Stimulated activated naive CD4-positive, alpha-beta T cell treated with Interleukin-2 at 50 U/mL for 16 hours (primary cell): Measurements from ENCODE around the gene PLSCR4.
"Not testable (repeated sequence)": the region's sequence is repeated elsewhere in the genome, so short reads cannot be mapped to it uniquely, and the experiment has no call there.

Experiments used
- DNase-seq: peaks from one replicate; lab custom pipeline; 2025; lab: John Stamatoyannopoulos, UW

The PLSCR4 gene

GRCh38 chr3:146250449-146251382 lies at the start of gene PLSCR4:
PLSCR4 (minus strand) TSS chr3:146251105; CDS start chr3:146222071, 29,034 bp downstream.
- DNase-seq = no peak

DNA sequence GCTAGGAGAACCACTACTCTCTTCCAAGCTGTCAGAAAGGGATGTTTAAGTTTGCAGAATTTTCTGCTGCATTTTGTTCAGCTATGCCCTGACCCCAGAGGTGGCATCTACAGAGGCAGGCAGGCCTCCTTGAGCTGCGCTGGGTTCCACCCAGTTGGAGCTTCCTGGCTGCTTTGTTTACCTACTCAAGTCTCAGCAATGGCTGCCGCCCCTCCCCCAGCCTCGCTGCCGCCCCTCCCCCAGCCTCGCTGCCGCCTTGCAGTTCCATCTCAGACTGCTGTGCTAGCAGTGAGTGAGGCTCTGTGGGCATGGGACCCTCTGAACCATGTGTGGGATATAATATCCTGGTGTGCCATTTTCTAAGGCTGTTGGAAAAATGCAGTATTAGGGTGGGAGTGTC lies 42.5 kb upstream of the PLSCR4 start:
- not testable (repeated sequence) for DNase-seq

DNA sequence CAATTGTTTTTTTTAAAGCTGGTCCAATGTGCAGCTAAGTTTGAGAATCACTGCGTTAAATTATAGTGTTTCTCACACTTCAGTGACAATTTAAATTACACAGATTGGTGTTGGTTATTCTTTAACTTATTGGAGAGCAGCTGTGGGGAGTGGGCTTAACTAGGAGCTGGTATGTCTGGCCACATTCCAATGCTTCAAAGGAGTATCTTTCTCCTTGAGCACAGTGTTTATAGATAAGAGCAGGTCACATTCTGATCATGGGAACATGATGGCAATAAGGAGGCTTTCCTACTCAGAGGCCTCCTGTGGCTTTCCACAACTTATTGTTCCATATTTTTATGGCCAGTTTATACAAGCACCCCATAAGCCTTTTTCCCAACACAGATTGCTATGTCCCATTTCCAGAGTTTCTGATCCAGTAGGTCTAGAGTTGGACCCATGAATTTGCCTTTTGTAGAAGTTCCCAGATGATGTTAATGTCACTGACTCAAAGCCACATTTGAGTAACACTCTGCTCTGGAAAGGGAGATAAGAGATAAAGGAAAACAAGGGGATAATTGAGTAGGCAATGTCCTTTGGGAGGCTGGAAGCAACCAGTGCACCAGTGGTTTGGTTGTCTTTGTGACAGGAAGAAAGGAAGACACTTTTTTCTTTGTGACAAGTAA lies 33.0 kb upstream of the PLSCR4 start:
- no peak for DNase-seq

- DNase-seq = no peak
Observed at GRCh38 chr3:146280864-146281263, 30.0 kb upstream of the PLSCR4 start.

- no peak for DNase-seq
Observed at GRCh38 chr3:146279951-146280350, 29.0 kb upstream of the PLSCR4 start.

GRCh38 chr3:146279013-146279412 lies 28.1 kb upstream of the PLSCR4 start:
- no peak for DNase-seq

- no peak for DNase-seq
Observed at GRCh38 chr3:146277953-146278631, 27.2 kb upstream of the PLSCR4 start.

DNA sequence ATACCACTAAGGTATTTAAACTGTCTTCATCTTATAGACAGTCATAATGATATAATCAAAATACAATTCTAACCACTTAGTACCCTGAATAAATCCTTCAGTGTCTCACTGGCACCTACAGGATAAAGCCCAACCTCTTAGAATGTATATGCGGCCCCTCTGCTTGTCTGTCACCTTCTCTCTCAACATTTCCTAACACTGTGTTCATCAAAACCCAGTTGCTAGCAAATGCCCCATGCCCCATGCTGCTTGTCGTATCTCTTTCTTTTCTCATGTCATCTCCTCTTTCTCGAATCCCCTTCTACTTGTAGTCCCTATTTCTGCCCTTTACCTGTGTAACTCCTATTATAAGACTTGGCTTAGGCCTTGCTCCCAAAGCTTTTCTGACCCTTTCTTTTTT lies 24.6 kb upstream of the PLSCR4 start:
- DNase-seq = no peak

DNA sequence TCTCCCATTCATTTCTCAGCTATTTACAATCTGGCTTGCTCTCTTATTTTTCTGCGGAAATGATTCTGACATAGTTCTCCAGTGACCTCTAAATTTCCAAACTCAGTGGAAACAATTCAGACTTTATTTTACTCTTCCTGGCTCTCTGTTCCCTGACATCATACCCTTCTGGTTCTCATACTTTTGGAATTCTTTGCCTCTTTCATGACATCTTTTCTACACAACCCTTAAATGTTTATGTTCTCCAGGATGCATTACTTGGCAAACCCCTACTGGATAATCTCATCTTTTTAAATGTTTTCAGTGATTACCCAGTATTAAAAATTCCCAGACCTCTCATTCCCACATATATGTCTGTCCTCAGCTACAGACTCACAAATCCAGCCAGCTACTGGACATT lies 23.9 kb upstream of the PLSCR4 start:
- DNase-seq = no peak

DNA sequence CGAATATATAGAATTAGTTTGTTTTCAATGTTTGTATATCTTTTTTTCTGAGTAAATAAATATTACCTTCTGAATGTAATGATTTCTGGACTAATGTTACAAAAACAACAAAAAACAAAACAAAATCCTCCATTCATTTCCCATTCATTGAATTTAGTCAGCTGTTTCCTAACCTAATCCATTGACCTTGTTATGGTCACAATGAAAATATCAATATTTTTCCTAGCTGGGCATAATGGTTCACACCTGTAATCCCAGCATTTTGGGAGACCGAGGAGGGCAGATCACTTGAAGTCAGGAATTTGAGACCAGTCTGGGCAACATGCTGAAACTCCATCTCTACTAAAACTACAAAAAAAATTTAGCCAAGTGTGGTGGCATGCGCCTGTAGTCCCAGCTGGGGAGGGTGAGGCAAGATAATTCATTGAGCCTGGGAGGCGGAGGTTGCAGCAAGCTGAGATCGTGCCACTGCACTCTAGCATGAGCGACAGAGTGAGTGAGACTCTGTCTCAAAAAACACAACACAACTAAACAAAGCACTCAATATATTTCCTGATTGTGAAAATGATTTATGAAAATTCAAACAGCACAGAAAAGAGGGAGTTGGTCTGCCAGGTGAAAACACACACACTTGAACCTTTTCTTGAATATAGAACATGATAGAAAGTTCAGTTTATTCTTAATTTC lies 23.0 kb upstream of the PLSCR4 start:
- DNase-seq = no peak

DNA sequence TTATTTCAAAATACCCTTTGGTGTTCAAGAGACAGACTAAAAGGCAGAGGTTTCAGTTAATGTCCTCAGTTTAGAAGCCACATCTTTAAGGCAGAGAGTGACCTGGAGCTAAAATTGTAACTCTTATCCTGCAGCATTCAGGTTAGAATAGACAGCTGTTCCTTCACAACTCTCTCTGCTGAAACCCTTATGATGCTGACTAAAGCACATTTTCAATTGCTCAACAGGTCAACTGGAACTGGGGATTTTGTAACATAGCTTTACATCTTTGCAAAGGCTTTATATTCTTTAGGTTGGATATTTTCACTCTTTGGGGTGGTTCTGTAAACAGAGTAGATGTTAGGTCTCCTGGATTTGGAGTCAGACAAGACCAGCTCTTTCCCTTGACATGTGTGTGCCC lies 20.3 kb upstream of the PLSCR4 start:
- DNase-seq = no peak

GRCh38 chr3:146269271-146269670 lies 18.4 kb upstream of the PLSCR4 start:
- no peak for DNase-seq

GRCh38 chr3:146268535-146269219 lies 17.8 kb upstream of the PLSCR4 start:
- no peak for DNase-seq

DNA sequence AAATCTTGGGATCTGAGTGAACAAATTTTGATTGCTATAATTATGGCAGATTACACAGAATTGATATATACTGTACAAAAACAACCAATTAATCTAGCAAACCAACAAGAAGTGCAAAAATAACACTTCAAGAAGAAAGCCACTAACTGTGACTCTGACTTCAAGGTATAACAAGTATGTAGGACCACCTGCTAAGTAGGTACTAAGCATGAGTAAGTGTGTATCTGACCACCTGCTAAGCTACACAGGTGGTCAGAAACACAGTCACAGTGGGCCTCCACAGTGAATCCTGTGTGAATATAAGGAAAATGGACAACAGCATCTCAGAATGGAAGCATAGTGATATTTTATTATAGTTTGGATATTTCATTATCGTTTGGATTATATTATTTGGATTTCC lies 14.8 kb upstream of the PLSCR4 start:
- no peak for DNase-seq

GRCh38 chr3:146262371-146263110 lies 11.6 kb upstream of the PLSCR4 start:
- no peak for DNase-seq

- DNase-seq = no peak
Observed at GRCh38 chr3:146259880-146260589, 9.1 kb upstream of the PLSCR4 start.

- DNase-seq = no peak
Observed at GRCh38 chr3:146256851-146257486, 6.1 kb upstream of the PLSCR4 start.

DNA sequence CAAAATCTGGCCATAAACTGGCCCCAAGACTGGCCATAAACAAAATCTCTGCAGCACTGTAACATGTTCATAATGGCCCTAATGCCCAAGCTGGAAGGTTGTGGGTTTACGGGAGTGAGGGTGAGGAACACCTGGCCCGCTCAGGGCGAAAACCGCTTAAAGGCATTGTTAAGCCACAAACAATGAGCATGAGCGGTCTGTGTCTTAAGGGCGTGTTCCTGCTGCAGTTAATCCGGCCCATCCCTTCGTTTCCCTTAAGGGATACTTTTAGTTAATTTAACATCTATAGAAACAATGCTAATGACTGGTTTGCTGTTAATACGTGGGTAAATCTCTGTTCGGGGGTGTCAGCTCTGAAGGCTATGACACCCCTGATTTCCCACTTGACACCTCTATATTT lies 1.5 kb upstream of the PLSCR4 start:
- DNase-seq = not testable (repeated sequence)

GRCh38 chr3:146249921-146250320 lies 984 bp downstream of the PLSCR4 start:
- DNase-seq = no peak

DNA sequence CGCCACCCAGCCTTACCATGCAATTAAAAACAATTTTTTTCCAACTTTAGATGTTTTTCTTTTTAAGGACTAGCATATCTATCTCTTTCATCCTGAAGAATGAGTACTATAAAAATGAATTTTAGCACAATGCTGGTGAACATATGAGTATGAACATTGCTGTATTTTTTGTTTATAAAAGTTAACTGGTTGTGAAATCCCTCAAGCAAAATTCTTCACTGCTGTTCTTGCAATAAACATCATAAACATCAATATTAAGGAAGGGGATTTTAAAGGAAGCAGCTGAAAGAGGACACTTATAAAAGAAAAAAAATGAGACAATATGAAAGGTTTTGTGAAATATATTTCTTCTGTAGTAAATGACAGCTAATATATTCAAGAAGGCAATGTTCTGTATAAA lies 3.0 kb downstream of the PLSCR4 start:
- no peak for DNase-seq
